GM23338 (cell line): ENCODE measurements around the gene RASA3. TPM values are rescaled to one million over a fixed set of nuclear protein-coding genes. Genes with fewer than 3 reads are reported as not detected.

ENCODE experiments used
- ATAC-seq: fragments of 200-7000 bp; cut with Tn5 transposase; 3 replicates; pipeline ENCODE4 v1.9.1; 2020
- DNase-seq: peaks from one replicate; pipeline ENCODE4 v3.0.0-alpha.2; 2015; ENCODE audit warnings: low spot score
- H2AFZ ChIP-seq: fragments of 200-600 bp; sonication (generic); 2 replicates; pipeline ENCODE4 v1.8.0; 2016; ENCODE audit warnings: antibody characterized with exemption, mild to moderate bottlenecking, moderate library complexity
- H3F3A ChIP-seq: fragments of 200-600 bp; sonication (generic); replicated peaks from 2 replicates; pipeline ENCODE4 v1.8.0; 2017; ENCODE audit warnings: antibody characterized with exemption, mixed run types, low read depth
- H3K27ac ChIP-seq: fragments of 200-600 bp; sonication (generic); 2 replicates; pipeline ENCODE4 v1.6.1; 2016; ENCODE audit warnings: low read depth
- H3K27me3 ChIP-seq: fragments of 200-600 bp; sonication (generic); 2 replicates; pipeline ENCODE4 v1.8.0; 2016; ENCODE audit warnings: mild to moderate bottlenecking, mixed run types, moderate library complexity; ENCODE audit not compliant: insufficient read depth
- H3K36me3 ChIP-seq: fragments of 200-600 bp; sonication (generic); 2 replicates; pipeline ENCODE4 v1.8.0; 2016; ENCODE audit warnings: mild to moderate bottlenecking; ENCODE audit not compliant: insufficient read depth
- H3K4me1 ChIP-seq: fragments of 200-600 bp; sonication (generic); 2 replicates; pipeline ENCODE4 v1.8.0; 2016; ENCODE audit warnings: mild to moderate bottlenecking, moderate library complexity; ENCODE audit not compliant: insufficient read depth
- H3K4me2 ChIP-seq: fragments of 200-600 bp; sonication (generic); 2 replicates; pipeline ENCODE4 v1.7.1; 2017; ENCODE audit warnings: mixed run types
- H3K4me3 ChIP-seq: fragments of 200-600 bp; sonication (generic); 2 replicates; pipeline ENCODE4 v1.6.1; 2016; ENCODE audit warnings: mixed run types
- H3K79me2 ChIP-seq: fragments of 200-600 bp; sonication (generic); replicated peaks from 2 replicates; pipeline ENCODE4 v1.8.0; 2017; ENCODE audit warnings: mild to moderate bottlenecking; ENCODE audit not compliant: insufficient read depth
- H3K9me2 ChIP-seq: fragments of 200-600 bp; sonication (generic); 2 replicates; pipeline ENCODE4 v1.8.0; 2017; ENCODE audit not compliant: insufficient read depth
- H4K20me1 ChIP-seq: fragments of 200-600 bp; sonication (generic); replicated peaks from 2 replicates; pipeline ENCODE4 v1.8.0; 2017; ENCODE audit warnings: mild to moderate bottlenecking; ENCODE audit not compliant: insufficient read depth
- H3K27ac Mint-ChIP-seq: 2 replicates; pipeline ENCODE4 v1.8.0; 2020; ENCODE audit warnings: inconsistent platforms, mild to moderate bottlenecking, moderate library complexity, mixed read lengths
- H3K27me3 Mint-ChIP-seq: 3 replicates; pipeline ENCODE4 v1.8.0; 2022; ENCODE audit warnings: low read depth, mild to moderate bottlenecking, moderate library complexity, mixed read lengths, inconsistent platforms; ENCODE audit not compliant: insufficient read depth, poor library complexity
- H3K36me3 Mint-ChIP-seq: 3 replicates; pipeline ENCODE4 v1.8.0; 2021; ENCODE audit warnings: low read depth, mild to moderate bottlenecking, inconsistent platforms, moderate library complexity, mixed read lengths
- H3K4me1 Mint-ChIP-seq: 3 replicates; pipeline ENCODE4 v1.8.0; 2020; ENCODE audit warnings: mild to moderate bottlenecking, inconsistent platforms, mixed read lengths
- H3K4me3 Mint-ChIP-seq: 3 replicates; pipeline ENCODE4 v1.8.0; 2021; ENCODE audit warnings: moderate library complexity, mild to moderate bottlenecking, inconsistent platforms, mixed read lengths
- H3K9me3 Mint-ChIP-seq: 3 replicates; pipeline ENCODE4 v1.8.0; 2020; ENCODE audit warnings: moderate library complexity, mild to moderate bottlenecking, inconsistent platforms, mixed read lengths
- CREB1 ChIP-seq: fragments of 250-450 bp; sonication (Bioruptor Pico); IDR thresholded peaks from 2 replicates; pipeline ENCODE4 v1.5.0; 2020; ENCODE audit warnings: low read depth, mild to moderate bottlenecking, moderate library complexity
- EZH2 ChIP-seq: fragments of 200-600 bp; sonication (generic); IDR thresholded peaks from one replicate; pipeline ENCODE4 v1.8.0; 2017; ENCODE audit warnings: antibody characterized with exemption, mild to moderate bottlenecking, low read depth; ENCODE audit not compliant: unreplicated experiment
- EZH2phosphoT487 ChIP-seq: fragments of 200-600 bp; sonication (generic); IDR thresholded peaks from one replicate; pipeline ENCODE4 v1.8.1; 2018; ENCODE audit warnings: antibody characterized with exemption; ENCODE audit not compliant: unreplicated experiment
- JUNB ChIP-seq: IDR thresholded peaks from one replicate; pipeline ENCODE4 v1.6.1; 2016; ENCODE audit warnings: antibody characterized with exemption; ENCODE audit not compliant: unreplicated experiment
- NANOG ChIP-seq: IDR thresholded peaks from 2 replicates; pipeline ENCODE4 v1.6.1; 2016; ENCODE audit warnings: antibody characterized with exemption, borderline replicate concordance
- POLR2AphosphoS5 ChIP-seq: IDR thresholded peaks from 2 replicates; pipeline ENCODE4 v1.6.1; 2016; ENCODE audit warnings: antibody characterized with exemption, low read depth
- STAT1 ChIP-seq: IDR thresholded peaks from one replicate; pipeline ENCODE4 v1.6.1; 2016; ENCODE audit warnings: antibody characterized with exemption; ENCODE audit not compliant: unreplicated experiment
- ZNF114 ChIP-seq: fragments of 250-450 bp; sonication (Bioruptor Pico); IDR thresholded peaks from 2 replicates; pipeline ENCODE4 v1.5.0; 2020; ENCODE audit warnings: mild to moderate bottlenecking, moderate library complexity
- ZNF331 ChIP-seq: fragments of 250-450 bp; sonication (Bioruptor Pico); IDR thresholded peaks from 2 replicates; pipeline ENCODE4 v1.5.0; 2020; ENCODE audit warnings: low read depth, mild to moderate bottlenecking, moderate library complexity
- polyA plus RNA-seq: library from polyadenylated mRNA; unstranded; fragments of >200 nt; fragmentation: Nextera tagmentation; extraction: Ambion mirVana; gene quantifications from 2 replicates; pipeline ENCODE4 v1.2.1, GENCODE V29; 2016
- total RNA-seq: library from RNA; depleted of rRNA; stranded (reverse); fragments of >200 nt; shearing (Covaris generic); gene quantifications from 2 replicates; pipeline ENCODE4 v1.2.3, GENCODE V29; 2014
- TF ChIP-seq, protein P1 (sequence below): IDR thresholded peaks from 2 replicates; pipeline ENCODE4 v1.6.1; 2016; ENCODE audit warnings: antibody characterized with exemption
- TF ChIP-seq, protein P2 (sequence below): IDR thresholded peaks from one replicate; pipeline ENCODE4 v1.6.1; 2018; ENCODE audit warnings: antibody characterized with exemption; ENCODE audit not compliant: unreplicated experiment
- TF ChIP-seq, protein P3 (sequence below), 2 experiments: fragments of 200-600 bp in 1 of 2; sonication (generic) in 1 of 2; conservative IDR thresholded peaks; 2 replicates each; pipeline versions ENCODE4 v1.5.1 to v1.6.1; 2016 to 2017; ENCODE audit warnings: antibody characterized with exemption in 2 of 2, low read depth in 2 of 2, mild to moderate bottlenecking in 2 of 2, moderate library complexity in 1 of 2
- TF ChIP-seq, protein P4 (sequence below): fragments of 250-450 bp; sonication (Bioruptor Pico); IDR thresholded peaks from 2 replicates; pipeline ENCODE4 v1.5.0; 2020; ENCODE audit warnings: mild to moderate bottlenecking, moderate library complexity

The RASA3 gene
- total and polyA plus RNA-seq, 2 experiments from 2014 or later = 11.2 to 20.7 TPM

DNA sequence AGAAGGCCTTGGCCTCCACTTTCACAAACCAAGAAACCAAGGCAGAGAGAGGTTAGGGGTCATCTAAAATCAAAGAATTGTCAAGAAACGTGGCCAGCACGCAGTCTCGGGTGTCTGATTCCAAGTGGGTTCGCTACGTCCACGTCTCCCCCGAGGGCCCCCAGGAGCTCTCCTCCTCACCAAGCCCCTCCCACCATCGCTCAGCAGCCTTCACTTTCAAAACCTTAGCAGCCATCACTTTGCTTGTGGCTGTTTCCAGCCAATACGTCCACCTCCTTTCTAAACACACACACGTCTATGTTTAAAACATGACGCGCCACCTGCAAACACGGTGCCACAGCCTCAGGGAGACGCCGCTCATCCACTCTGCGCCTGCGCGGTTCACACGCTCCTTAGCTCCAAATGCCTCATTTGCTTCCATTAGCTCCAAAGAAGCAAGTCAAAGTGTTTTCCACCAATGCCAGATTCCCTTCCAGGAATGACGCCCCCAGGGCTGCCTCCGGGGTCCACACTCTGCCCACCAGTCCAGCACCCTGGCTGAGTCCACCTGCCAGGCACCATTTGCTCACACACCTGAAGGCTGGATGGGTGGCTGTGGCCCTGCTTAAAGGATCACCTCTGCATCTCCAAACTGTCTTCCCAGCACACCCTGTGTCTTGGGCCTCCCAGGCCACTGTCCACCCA lies 5.5 kb downstream of the RASA3 start:
- H3K36me3 Mint-ChIP-seq = no peaks in the 10 kb centered on the region; the same call in 2 of the 3 replicates
- H3K27me3 Mint-ChIP-seq = peaks cover 29% of the 10 kb centered on the region
- Histone ChIP-seq H3K79me2 (peaks cover 86% of the 10 kb centered on the region), H3K4me3 (no peak overlapping the region), H3K36me3 (no peaks in the 10 kb centered on the region), H2AFZ (no peak overlapping the region), H3K27me3 (peaks cover 5% of the 10 kb centered on the region; the same call in 1 of the 2 replicates), H3K4me1 (peaks cover 25% of the 10 kb centered on the region), H3K9me2 (no peaks in the 10 kb centered on the region), H4K20me1 (peaks cover 10% of the 10 kb centered on the region), H3K4me2 (no peak overlapping the region), H3F3A (0 out of 2 replicates have a peak, but pooled peaks cover 8% of the 10 kb centered on the region), H3K27ac (no peak overlapping the region)
- peak overlapping the region; percentile 34 for H3K27ac Mint-ChIP-seq
- no peaks in the 10 kb centered on the region; the same call in 1 of the 3 replicates for H3K9me3 Mint-ChIP-seq
- TF ChIP-seq STAT1 (no peak), POLR2AphosphoS5 (no peak), NANOG (no peak), CREB1 (CRISPR knock-in tag) (no peak), EZH2 (no peak), ZNF114 (CRISPR knock-in tag) (no peak), JUNB (no peak), EZH2phosphoT487 (no peak), ZNF331 (CRISPR knock-in tag) (no peak)
- TF ChIP-seq, protein P1, sequence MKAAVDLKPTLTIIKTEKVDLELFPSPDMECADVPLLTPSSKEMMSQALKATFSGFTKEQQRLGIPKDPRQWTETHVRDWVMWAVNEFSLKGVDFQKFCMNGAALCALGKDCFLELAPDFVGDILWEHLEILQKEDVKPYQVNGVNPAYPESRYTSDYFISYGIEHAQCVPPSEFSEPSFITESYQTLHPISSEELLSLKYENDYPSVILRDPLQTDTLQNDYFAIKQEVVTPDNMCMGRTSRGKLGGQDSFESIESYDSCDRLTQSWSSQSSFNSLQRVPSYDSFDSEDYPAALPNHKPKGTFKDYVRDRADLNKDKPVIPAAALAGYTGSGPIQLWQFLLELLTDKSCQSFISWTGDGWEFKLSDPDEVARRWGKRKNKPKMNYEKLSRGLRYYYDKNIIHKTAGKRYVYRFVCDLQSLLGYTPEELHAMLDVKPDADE = no peak
- TF ChIP-seq, protein P2, sequence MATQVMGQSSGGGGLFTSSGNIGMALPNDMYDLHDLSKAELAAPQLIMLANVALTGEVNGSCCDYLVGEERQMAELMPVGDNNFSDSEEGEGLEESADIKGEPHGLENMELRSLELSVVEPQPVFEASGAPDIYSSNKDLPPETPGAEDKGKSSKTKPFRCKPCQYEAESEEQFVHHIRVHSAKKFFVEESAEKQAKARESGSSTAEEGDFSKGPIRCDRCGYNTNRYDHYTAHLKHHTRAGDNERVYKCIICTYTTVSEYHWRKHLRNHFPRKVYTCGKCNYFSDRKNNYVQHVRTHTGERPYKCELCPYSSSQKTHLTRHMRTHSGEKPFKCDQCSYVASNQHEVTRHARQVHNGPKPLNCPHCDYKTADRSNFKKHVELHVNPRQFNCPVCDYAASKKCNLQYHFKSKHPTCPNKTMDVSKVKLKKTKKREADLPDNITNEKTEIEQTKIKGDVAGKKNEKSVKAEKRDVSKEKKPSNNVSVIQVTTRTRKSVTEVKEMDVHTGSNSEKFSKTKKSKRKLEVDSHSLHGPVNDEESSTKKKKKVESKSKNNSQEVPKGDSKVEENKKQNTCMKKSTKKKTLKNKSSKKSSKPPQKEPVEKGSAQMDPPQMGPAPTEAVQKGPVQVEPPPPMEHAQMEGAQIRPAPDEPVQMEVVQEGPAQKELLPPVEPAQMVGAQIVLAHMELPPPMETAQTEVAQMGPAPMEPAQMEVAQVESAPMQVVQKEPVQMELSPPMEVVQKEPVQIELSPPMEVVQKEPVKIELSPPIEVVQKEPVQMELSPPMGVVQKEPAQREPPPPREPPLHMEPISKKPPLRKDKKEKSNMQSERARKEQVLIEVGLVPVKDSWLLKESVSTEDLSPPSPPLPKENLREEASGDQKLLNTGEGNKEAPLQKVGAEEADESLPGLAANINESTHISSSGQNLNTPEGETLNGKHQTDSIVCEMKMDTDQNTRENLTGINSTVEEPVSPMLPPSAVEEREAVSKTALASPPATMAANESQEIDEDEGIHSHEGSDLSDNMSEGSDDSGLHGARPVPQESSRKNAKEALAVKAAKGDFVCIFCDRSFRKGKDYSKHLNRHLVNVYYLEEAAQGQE = no peak
- TF ChIP-seq, protein P3, sequence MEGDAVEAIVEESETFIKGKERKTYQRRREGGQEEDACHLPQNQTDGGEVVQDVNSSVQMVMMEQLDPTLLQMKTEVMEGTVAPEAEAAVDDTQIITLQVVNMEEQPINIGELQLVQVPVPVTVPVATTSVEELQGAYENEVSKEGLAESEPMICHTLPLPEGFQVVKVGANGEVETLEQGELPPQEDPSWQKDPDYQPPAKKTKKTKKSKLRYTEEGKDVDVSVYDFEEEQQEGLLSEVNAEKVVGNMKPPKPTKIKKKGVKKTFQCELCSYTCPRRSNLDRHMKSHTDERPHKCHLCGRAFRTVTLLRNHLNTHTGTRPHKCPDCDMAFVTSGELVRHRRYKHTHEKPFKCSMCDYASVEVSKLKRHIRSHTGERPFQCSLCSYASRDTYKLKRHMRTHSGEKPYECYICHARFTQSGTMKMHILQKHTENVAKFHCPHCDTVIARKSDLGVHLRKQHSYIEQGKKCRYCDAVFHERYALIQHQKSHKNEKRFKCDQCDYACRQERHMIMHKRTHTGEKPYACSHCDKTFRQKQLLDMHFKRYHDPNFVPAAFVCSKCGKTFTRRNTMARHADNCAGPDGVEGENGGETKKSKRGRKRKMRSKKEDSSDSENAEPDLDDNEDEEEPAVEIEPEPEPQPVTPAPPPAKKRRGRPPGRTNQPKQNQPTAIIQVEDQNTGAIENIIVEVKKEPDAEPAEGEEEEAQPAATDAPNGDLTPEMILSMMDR (conservative IDR thresholded peaks at IDR 0.05; ENCODE audit: low read depth in 2 of 2) = no peak
- TF ChIP-seq, protein P4, sequence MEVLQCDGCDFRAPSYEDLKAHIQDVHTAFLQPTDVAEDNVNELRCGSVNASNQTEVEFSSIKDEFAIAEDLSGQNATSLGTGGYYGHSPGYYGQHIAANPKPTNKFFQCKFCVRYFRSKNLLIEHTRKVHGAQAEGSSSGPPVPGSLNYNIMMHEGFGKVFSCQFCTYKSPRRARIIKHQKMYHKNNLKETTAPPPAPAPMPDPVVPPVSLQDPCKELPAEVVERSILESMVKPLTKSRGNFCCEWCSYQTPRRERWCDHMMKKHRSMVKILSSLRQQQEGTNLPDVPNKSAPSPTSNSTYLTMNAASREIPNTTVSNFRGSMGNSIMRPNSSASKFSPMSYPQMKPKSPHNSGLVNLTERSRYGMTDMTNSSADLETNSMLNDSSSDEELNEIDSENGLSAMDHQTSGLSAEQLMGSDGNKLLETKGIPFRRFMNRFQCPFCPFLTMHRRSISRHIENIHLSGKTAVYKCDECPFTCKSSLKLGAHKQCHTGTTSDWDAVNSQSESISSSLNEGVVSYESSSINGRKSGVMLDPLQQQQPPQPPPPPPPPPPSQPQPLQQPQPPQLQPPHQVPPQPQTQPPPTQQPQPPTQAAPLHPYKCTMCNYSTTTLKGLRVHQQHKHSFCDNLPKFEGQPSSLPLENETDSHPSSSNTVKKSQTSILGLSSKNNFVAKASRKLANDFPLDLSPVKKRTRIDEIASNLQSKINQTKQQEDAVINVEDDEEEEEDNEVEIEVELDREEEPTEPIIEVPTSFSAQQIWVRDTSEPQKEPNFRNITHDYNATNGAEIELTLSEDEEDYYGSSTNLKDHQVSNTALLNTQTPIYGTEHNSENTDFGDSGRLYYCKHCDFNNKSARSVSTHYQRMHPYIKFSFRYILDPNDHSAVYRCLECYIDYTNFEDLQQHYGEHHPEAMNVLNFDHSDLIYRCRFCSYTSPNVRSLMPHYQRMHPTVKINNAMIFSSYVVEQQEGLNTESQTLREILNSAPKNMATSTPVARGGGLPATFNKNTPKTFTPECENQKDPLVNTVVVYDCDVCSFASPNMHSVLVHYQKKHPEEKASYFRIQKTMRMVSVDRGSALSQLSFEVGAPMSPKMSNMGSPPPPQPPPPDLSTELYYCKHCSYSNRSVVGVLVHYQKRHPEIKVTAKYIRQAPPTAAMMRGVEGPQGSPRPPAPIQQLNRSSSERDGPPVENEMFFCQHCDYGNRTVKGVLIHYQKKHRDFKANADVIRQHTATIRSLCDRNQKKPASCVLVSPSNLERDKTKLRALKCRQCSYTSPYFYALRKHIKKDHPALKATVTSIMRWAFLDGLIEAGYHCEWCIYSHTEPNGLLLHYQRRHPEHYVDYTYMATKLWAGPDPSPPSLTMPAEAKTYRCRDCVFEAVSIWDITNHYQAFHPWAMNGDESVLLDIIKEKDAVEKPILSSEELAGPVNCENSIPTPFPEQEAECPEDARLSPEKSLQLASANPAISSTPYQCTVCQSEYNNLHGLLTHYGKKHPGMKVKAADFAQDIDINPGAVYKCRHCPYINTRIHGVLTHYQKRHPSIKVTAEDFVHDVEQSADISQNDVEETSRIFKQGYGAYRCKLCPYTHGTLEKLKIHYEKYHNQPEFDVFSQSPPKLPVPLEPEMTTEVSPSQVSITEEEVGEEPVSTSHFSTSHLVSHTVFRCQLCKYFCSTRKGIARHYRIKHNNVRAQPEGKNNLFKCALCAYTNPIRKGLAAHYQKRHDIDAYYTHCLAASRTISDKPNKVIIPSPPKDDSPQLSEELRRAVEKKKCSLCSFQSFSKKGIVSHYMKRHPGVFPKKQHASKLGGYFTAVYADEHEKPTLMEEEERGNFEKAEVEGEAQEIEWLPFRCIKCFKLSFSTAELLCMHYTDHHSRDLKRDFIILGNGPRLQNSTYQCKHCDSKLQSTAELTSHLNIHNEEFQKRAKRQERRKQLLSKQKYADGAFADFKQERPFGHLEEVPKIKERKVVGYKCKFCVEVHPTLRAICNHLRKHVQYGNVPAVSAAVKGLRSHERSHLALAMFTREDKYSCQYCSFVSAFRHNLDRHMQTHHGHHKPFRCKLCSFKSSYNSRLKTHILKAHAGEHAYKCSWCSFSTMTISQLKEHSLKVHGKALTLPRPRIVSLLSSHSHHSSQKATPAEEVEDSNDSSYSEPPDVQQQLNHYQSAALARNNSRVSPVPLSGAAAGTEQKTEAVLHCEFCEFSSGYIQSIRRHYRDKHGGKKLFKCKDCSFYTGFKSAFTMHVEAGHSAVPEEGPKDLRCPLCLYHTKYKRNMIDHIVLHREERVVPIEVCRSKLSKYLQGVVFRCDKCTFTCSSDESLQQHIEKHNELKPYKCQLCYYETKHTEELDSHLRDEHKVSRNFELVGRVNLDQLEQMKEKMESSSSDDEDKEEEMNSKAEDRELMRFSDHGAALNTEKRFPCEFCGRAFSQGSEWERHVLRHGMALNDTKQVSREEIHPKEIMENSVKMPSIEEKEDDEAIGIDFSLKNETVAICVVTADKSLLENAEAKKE (CRISPR knock-in tag) = no peak
- no peak overlapping the region; the same call in 2 of the 3 replicates for H3K4me3 Mint-ChIP-seq
- ATAC-seq = no peak
- peaks cover 61% of the 10 kb centered on the region for H3K4me1 Mint-ChIP-seq
- no peak for DNase-seq
